CD4-positive, alpha-beta T cell treated with Interleukin-10 for 1 hour (primary cell): ENCODE data around the gene DOCK2.

Experiments
- DNase-seq: peaks from one replicate; pipeline ENCODE4 v3.0.0-alpha.2; 2020

DOCK2 gene

GRCh38 chr5:169956756-169957155 is 319.7 kb downstream of the DOCK2 start:
- DNase-seq, result no peak

GRCh38 chr5:169958278-169958677 is 321.2 kb downstream of the DOCK2 start:
- no peak for DNase-seq

DNA sequence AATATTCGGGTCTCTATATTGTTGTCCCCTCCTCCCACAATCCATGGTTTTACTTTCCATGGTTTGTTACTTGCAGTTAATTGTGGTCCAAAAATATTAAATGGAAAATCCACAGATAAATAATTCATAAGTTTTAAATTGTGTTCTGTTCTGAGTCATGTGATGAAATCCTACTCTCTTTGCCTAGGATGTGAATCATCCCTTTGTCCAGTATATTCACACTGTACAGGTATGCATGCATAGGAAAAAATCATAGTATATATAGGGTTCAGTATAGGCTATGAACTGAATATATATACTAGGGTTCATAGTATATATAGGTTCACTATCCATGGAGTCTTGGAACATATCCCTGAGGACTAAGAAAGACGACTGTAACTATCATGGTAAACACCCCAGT is 323.6 kb downstream of the DOCK2 start:
- no peak for DNase-seq

DNA sequence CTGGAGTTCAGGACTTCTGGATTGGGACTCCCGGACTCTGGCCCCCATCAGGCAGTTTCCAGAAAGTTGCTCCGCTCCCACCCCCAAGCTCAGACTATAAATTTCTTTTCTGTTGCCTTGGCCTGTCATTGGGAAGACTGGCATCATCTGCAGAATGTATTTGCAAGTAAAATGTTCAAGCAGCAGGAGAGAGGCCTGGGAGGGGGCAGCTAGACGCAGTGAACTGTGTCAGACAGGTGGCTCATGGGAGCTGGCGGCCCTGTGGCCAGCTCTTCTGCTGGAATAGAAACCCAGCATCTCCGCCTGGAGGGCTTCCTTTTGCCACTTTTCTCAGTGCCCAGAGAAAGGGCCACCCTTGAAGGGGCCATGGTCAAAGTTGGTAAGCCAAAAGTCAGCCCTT is 327.2 kb downstream of the DOCK2 start:
- DNase-seq, result no peak

GRCh38 chr5:169970339-169970738 is 333.3 kb downstream of the DOCK2 start:
- DNase-seq, result no peak

GRCh38 chr5:169970911-169971765 is 334.1 kb downstream of the DOCK2 start:
- DNase-seq, result no peak

DNA sequence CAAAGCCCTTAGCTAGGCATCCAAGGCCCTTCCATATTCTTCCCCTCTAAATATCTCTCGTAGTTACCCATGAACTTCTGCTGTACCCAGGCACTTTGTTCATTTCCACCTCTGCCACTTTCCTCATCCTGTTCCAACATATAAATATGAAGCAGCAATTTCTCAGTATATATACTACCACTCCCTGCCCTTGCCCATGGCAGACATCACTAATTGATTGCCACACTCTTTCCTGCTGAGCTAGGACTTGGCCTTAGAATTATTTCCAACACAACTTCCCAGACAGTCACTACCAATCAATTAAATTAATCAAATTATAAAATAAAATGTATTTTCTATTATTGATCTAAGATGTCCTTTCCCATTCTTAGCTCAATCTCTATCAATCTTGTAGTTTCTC is 334.7 kb downstream of the DOCK2 start:
- no peak for DNase-seq

DNA sequence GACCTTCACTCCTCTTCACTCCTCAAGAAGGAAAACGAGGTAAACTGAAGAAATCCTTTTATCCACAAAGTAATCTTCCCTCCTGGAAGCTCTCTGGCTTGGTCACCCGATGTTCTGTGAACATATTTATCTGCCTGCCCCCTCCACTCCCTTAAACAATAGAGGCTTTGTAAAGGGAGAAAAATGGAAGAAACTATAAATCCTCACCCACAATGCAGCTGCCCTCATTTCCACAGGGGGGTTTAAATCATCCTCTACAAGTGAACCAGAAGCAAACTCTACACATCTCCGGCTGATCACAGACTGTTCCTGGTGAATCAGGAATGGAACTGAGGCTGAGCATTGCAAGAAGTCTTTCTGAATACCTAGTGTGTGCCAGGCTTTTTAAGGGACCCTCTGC is 336.0 kb downstream of the DOCK2 start:
- no peak for DNase-seq

DNA sequence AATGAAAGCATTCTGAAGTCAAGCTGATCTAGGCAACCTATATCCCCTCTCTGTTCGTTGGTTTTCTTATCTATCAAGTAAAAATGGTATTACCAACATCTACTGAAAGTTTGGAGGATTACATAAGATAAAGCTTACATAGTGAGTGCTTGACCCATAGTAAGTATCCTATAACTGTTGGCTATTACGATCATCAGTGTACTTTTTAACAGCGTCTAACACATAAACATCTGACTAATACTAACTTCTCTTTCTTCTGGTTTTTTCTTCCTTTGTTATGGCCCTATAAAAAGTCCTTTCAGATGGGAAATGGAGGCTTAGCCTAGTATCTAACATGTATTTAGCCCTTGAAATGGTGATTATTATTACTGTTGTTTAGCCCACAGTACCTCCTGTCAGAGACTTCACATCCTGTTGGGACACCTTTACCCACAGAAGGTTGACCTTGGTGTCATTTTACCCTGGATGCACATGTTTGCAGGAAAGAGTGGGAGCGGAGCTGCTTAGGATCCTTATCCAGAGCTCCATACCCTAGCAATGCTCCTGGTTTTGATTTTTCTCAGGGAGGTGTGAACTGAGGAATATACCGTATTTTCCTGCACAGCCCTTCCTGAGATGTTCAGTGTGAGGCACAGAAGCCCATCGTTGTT is 337.2 kb downstream of the DOCK2 start:
- no peak for DNase-seq

- DNase-seq, result no peak
These were observed 341.6 kb downstream of the DOCK2 start for GRCh38 chr5:169978714-169979113.

GRCh38 chr5:169979871-169980270 is 342.8 kb downstream of the DOCK2 start:
- no peak for DNase-seq

DNA sequence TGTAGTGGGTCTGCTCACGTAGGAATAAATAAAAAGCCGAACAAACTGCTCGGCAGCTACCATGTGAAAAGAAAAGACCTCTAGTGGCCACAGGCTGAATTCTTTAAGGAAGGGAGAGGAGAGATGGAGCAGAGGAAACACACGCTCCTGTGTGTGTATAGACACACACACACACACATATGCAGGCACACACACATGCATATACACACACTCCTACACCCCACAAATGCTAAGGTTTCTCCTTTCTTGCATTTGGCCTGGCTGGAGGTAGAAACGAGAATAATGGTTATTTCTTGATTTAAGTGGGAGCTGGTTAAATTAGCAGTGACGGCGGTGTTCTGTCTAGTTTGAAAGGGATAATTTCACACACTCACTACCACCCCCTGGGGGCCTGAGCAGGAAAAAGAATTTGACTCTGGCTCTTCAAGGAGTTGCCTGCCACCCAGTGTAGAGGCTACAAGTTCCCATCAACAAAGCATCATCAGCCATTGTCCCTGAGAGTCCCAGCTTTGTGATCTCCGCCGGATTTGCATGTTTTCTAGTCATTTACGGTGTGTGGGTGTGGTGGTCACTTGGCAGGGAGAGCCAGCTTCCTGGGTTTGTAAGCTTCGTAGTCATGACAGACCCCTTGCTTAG is 343.5 kb downstream of the DOCK2 start, which contains the start of gene INSYN2B:
INSYN2B (minus strand) TSS at position 78 of the 636 bp plus-strand sequence. CDS start 96,597 bp downstream, outside the sequence.
- DNase-seq, result no peak

- no peak for DNase-seq
These were observed 351.1 kb downstream of the DOCK2 start for GRCh38 chr5:169988206-169988605.

DNA sequence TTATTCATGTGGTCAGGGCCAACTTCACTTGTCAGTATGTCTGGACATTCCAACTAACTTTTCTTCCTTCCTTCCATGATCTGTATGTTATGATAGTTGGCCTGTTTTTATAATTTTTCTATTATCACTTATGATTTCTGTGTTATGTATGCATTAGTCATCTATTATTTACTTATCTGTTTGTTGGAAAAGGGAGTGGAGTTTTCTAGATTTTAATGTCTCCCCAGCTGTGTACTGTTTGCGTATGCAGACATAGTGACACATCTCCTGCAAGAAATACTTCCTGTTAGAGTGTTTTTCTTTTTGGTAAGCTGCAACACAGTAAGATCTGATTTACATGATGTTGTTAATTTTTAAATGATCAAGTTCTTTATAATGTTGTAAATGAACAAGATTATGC is 351.9 kb downstream of the DOCK2 start:
- DNase-seq, result no peak

GRCh38 chr5:169989365-169989764 is 352.3 kb downstream of the DOCK2 start:
- DNase-seq, result no peak

- no peak for DNase-seq
These were observed 354.2 kb downstream of the DOCK2 start for GRCh38 chr5:169991115-169991869.

DNA sequence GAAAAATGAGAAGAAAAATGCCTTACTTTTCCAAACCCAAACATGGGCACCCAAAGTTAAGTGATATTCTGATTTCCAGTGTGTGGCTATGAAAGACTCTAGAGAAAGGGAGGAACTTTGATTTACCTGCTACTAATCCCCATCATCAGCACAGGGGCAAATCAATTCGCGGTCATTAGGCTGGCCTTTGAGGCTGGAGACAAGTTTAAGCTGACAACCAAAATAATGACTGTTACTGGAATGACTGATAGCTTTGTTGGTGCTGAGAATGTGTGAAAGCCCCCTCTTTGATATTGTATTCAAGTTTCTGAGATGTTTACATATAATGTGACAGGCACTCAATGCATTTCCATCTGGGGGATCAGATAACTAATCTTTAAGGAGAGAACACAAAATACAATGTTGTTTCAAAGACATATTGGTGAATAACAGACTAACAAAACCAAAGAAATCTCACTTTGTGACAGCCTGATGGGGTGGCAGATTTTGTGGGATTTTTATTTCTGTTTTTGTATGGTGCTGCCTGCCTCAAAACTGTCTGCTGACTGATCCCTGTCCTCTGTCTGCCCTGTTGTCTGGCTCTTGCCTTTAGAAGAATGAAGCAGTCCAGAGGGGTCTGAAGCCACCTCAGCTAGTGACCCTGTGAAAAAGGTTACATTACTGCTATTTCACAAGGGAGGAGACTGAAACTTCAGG is 355.9 kb downstream of the DOCK2 start:
- no peak for DNase-seq

GRCh38 chr5:169993485-169993790 is 356.4 kb downstream of the DOCK2 start:
- no peak for DNase-seq

DNA sequence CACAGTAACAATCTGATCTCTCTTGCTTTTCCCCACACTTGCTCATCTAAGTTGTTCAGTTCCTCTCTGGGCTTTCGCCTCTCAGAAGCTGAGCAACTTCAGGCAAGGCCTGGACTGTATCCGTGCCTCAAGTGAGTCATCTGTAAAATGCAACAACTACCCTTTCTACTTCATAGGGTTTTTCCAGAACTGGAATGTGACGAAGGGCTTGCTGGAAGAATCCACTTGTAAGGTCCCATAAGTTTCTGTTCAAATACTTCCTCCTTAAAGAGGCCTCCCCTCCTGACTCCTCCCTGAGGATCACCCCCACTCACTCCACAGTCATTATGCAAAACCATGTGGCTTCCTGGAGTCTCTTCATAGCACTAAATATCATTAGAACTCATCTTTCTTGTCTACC is 360.7 kb downstream of the DOCK2 start:
- no peak for DNase-seq

DNA sequence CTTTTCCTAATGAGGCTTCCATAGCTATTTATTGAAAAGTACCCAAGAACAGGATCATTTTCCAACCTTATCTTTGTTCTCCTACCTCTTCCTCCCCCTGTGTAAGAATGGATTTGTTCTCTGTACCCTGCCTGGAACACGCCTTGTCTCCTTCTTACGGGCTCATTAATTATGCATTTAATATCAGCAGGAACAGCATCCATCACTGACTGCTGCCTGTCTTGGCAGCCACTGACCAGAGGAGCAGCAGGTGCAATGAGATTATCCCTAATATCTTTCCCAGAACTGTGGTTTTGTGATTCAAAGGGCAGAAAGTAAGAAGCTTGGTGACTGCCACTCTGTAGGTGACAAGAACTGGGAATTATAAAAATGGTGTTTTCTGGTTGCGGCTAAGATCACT is 362.5 kb downstream of the DOCK2 start:
- DNase-seq, result no peak

DNA sequence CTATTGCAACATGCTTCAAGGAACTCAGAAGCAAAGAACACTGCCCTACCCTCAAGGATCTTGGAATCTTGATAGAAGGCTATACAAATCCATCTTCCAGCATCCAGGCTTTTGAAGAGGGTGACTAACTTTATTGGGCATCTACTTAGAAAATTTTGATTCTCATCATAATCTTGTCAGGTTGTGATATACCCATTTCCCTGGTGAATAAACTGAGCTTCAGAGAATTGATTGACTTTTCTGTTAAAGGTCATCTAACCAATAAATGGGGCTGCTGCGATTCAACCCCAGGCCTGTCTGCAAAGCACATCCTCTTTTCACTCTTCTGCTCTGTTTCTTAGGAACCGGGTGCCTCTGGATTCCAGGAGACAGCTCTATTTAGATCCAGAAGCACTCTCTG is 363.1 kb downstream of the DOCK2 start:
- no peak for DNase-seq

- no peak for DNase-seq
These were observed 368.9 kb downstream of the DOCK2 start for GRCh38 chr5:170006021-170006420.

DNA sequence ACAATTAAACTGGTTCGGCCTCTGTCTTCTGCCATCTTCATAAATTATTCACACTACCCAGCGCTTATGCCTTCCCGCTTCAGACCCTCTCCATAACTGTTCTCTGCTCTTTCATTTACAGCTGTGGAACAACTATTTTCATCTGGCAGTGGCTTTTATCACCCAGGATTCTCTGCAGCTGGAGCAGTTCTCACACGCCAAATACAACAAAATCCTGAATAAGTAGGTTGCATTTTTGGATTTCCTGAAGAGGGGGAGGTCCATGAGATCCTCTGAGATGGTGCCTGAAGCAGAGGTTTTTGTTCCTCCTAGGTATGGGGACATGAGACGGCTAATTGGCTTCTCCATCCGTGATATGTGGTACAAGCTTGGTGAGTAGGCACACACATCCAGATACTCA is 371.3 kb downstream of the DOCK2 start:
- no peak for DNase-seq
